Measurements from ENCODE around the gene ALDH7A1.

GRCh38 chr5:126640866-126641265, 45.8 kb upstream of the ALDH7A1 start:
- TF ChIP-seq CTCF (IDR thresholded peaks at IDR 0.05) = no peak
- no peak for TF ChIP-seq POLR2A (IDR thresholded peaks at IDR 0.05)
